Right renal pelvis (tissue), 4 donors: ENCODE data around the gene FAM171A1. TPM values are rescaled to one million over a fixed set of nuclear protein-coding genes. Genes with fewer than 3 reads are reported as not detected.
"Not testable (repeated sequence)": the region's sequence is repeated elsewhere in the genome, so short reads cannot be mapped to it uniquely, and the experiment has no call there.

Experiments used
- DNase-seq, 4 donors: peaks; one replicate each; pipeline ENCODE4 v3.0.0-alpha.2; 2013; ENCODE audit warnings: low read depth in 4 of 4, low spot score in 3 of 4, missing footprints in 1 of 4
- polyA plus RNA-seq, 4 donors: library from polyadenylated mRNA; unstranded; fragments of 120-200 nt; gene quantifications; one replicate each; pipeline ENCODE4 v1.2.1, GENCODE V29; 2013; ENCODE audit not compliant: insufficient read length in 4 of 4

FAM171A1 gene
- polyA plus RNA-seq, 4 donors: 92.5 to 100.0 (median 97.4) TPM

GRCh38 chr10:15321431-15322341 lies 49.4 kb downstream of the FAM171A1 start:
- DNase-seq: no peak

DNA sequence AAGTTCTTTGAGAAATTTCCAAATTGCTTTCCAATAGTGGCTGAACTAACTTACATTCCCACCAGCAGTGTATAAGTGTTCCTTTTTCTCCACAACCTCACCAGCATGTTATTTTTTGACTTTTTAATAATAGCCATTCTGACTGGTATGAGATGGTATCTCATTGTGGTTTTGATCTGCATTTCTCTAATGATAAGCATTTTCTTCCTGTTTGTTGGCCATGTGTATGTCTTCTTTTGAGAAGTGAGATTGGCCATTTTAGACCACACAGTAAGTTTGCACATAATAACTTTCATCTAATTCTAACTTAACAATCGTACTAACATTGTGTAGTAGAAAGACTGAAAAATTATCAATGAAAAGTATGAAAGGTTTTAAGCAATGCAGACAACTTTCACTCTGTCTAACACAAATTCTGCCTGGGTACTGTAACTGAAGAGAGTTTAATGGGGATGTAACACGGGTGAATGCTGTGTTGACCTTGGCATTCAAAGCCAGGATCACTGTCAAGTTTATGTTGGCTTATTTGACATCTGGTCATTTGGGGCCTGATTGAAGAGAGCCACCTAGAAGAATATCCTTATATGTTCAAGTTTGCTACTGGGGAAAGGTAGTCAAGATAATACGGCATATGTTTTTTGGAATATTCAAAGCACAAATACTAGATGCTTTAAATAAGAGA lies 50.4 kb downstream of the FAM171A1 start:
- no peak for DNase-seq

DNA sequence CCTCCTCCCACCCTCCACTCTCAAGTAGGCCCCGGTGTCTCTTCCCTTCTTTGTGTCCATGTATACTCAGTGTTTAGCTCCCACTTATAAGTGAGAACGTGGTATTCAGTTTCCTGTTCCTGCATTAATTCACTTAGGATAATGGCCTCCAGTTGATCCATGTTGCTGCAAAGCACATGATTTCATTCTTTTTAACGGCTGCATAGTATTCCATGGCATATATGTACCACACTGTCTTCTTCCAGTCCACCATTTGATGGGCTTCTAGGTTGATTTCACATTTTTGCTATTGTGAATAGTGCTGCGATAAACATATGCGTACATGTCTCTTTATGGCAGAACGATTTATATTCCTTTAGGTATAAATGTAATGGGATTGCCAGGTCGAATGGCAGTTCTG lies 51.0 kb downstream of the FAM171A1 start:
- no peak for DNase-seq

GRCh38 chr10:15316871-15317464 lies 54.1 kb downstream of the FAM171A1 start:
- no peak for DNase-seq

GRCh38 chr10:15316145-15316544 lies 54.9 kb downstream of the FAM171A1 start:
- no peak for DNase-seq

DNA sequence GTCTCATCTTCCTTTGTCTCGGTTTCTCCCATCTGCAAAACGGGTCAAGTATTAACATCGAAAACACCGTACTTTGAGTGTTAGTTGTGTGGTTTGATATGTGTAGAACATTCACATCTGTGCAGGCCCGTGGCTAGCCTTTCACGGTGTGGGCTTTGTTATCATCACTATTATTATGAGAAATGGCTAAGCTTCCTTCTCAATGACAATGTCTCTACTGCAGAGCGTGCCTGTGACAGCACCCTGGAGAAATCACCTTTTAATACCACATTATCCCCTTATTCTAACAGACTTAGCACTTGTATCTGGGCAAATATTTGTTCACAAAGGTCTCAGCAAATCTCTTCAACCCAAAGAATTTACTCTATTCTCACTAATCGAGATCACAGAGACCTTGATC lies 55.8 kb downstream of the FAM171A1 start:
- no peak for DNase-seq

DNA sequence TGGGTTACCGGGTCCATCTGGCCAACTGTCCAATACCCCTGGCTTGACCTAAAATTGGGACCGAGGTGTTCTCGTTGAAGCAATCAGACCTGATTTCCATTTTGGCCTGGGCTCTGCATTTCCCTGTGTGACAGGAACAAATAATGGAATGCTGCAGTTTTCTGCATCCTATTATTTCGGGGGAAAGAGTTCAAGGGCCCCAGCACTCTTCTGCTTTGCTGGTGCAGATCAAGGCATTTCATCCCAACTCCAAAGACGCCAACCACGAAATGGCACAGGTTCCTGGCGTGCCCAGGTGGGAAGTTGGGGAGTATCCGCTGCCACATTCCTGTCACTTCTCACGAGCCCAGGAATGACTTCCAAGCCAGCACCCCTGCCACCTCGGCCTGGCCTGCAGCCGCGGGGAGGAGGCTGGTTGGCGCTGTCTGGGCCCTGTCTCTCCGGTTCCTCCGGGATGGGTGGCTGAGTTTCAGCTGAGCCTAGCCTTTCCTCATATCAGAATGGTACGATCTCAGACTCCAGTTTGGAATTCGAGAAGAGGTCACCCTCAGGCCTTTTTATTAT lies 56.5 kb downstream of the FAM171A1 start:
- no peak for DNase-seq

DNA sequence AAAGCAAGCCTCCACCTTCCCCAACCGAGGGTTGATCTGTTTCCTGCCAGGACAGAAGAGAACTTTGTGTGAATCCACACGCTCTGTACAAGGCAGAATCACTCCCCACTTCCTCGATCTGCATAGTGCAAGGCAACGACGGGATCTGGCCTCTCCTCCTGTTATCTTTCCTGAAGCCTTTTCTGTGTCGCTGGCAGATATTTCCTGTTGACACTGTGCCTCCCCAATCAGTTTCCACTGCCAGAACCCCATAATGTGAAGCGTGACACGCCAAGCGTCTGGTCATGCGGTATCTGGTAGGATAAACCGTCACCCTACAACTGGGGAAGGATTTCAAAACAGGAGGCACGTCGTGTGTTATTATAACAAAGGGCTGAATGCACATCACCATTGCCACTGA lies 57.2 kb downstream of the FAM171A1 start:
- no peak for DNase-seq

- no peak for DNase-seq
Measured at GRCh38 chr10:15313047-15313446, 58.0 kb downstream of the FAM171A1 start.

DNA sequence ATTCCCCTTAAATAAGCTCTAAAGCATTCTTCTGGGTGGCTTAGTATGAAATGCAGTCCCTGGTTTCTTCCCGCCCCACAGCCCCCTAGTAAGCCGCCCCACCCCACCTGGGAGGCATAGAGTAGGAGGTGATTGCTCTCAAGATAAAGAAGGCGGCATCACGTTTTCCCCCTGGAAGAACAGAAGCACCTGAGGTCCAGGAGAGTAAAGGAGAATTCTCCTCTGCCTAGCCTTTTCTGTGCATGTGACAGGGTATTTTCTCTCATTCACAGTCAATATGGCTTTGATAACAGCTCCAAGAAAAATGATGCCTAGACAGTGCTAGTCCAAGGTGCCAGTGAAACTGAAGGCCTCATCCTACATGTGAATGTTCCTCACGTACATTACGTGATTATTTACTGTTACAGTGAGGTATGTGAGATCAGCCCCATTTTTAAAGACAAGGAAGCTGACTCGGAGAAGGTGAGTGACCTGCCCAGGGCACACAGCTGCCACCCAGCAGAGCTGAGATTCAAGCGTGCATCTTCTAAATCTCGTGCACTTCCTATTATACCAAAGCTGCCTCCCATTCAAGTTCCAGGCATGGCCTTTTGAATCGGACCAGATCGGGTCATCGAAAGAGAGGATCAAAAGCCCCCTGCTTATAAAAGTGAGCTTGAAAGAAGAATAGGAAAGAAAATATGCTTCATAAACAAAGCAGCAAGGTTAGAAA lies 59.4 kb downstream of the FAM171A1 start:
- no peak for DNase-seq

DNA sequence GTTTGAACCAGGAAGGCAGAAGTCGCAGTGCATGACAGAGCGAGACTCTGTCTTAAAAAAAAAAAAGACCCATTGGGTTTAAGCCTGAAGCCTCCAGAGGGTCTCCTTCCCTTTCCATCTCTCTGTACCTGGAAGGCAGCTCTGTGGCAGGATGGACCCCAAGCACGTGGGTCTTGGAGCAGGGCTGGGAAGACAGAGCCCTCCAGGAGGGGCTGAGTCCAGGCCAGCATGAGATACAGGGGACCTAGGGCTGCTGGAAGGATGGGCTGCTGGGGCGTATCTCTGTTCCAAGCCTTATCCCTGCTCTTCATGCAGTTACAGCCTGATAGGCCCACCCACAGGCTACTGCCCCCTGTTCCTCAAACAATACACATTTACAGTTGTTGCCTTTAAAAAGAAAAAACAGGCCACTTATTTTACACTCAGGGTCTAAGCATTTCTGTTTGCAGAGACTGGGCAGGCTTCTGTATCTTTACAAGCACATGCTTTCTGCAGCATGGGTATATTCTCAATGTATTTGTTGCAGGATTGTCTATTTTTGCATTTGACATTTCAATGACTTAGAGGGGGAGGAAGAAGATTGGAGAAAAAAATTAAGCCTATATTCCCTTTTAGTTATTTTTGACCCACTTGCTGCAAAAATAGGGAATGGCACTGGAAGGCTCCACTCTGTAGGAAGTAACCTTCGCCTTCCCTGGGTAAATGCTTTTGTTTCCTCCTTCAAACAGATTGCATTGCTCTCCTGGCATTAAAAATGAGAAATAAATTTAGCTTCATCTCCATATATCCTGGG lies 60.1 kb downstream of the FAM171A1 start:
- no peak for DNase-seq

DNA sequence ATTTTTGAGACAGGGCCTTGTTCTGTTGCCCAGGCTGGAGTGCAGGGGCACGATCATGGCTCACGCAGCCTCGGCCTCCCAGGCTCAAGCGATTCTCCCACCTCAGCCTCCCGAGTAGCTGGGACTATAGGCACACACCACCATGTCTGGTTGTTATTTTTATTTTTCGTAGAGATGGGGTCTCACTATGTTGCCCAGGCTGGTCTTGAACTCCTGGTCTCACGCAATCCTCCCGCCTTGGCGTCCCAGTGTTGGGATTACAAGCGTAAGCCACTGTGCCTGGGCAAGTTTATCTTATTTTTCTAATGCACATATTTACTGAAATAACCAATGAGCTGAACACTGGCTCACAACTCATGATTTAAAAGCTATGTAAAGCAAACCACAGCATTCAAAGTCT lies 61.9 kb downstream of the FAM171A1 start:
- DNase-seq: no peak

GRCh38 chr10:15306735-15307280 lies 64.3 kb downstream of the FAM171A1 start:
- no peak for DNase-seq

DNA sequence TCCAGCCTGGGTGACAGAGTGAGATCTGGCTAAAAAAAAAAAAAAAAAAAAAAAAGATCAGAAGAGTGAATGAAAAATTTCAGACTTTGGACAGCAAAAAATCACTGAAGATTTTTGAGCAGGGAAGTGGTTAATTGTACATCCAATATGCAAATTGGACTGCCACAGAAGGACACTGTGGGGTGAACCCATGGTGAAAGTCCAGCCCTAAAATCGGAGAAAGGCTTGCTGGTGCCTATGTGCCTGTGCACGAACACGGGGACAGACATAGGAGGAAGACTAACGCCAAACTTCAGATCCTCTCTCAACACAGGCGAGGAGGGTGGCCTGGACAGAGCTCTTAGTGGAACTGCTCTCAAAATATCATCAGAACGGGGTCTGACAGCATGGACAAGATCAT lies 65.5 kb downstream of the FAM171A1 start:
- DNase-seq: no peak

- DNase-seq: no peak
Measured at GRCh38 chr10:15305161-15305560, 65.9 kb downstream of the FAM171A1 start.

- not testable (repeated sequence) for DNase-seq
Measured at GRCh38 chr10:15302188-15302956, 68.7 kb downstream of the FAM171A1 start.

DNA sequence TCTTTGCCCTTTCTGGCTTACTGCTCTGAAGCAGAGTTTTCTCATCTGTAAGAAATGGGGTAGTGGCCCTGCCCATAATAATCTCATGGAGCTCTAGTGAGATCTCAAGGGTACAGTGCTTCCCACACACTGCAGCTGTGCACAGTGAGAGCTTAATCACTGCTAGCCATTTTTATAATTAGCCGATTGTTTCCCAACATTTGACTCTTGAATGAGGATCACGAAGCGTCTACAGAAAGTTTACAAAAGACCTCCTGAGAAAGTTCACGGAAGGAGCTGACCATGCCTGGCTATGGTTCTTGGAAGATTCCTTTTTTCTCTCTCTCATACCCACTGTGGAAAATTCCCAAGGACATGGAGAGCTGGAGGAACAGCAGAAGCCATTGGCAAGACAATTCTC lies 70.4 kb downstream of the FAM171A1 start:
- no peak for DNase-seq

DNA sequence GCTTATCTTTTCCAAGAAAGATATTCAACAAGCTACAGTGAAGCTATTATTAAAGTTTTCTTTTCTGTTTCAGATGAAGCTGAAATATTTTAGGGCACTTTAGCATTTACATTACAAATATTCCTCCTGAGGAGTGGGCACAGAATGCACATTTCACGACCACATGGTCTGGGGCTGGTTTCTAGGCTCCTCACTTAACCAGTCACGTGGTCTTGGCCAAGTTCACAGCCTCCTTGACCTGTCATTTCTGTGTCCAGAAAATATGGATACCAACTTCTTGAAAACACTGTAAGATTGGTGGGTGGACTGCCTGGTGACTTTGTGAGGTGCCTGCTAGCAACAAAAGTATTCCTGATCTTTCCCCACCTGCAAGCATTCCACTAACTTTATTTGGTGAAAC lies 70.9 kb downstream of the FAM171A1 start:
- no peak for DNase-seq

DNA sequence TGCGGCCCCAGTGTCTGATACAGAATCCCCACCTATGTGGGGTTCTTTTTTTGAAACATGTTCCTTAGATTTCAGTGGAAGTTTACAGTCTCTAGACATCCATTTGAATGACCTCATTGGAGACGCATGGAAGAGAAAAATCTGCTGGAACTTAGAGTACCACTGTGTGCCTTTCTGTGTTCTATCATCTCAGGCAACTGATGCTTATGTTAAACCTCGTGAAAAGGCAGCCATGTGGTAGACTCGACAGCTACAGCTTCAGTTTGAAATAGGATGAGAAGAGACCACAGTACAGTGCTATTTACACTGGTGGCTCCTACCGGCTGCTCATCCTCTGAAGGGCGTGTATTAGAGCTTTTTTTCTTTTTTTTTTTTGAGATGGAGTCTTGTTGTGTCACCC lies 74.4 kb downstream of the FAM171A1 start:
- DNase-seq: no peak
